ENCODE results near the gene GPR157. TPM values are rescaled to one million over a fixed set of nuclear protein-coding genes. Genes with fewer than 3 reads are reported as not detected.

Gene GPR157
- total and polyA plus RNA-seq, 2 donors (not counting 1 experiment from before 2014, with no cell fraction given): 2.0 to 21.2 TPM

- H3K79me2 ChIP-seq (ENCODE audit: control insufficient read depth, insufficient read depth, low read length): peaks cover 36% of the 10 kb centered on the region
- H3K27ac Mint-ChIP-seq: peak within 1 kb of the TSS; percentile 84
- no peaks in the 10 kb centered on the region for H4K20me1 ChIP-seq (ENCODE audit: control insufficient read depth, insufficient read depth, low read length, poor library complexity, severe bottlenecking)
- H3K4me2 ChIP-seq (replicated peaks; ENCODE audit: low read depth, low read length, poor library complexity, severe bottlenecking): peak within 1 kb of the TSS; percentile 86
- ChIA-PET POLR2A (interaction anchor here (1.1 kb wide), 1 partner anchor 12 kb away, joined by 7 read pairs; no protein-coding TSS in a partner anchor), CTCF (interaction anchor here (0.6 to 1.2 kb wide), 5 partner anchors 10 to 64 kb away, joined by 3 read pairs; partner anchors contain the start of gene GPR157)
- peaks cover 69% of the 10 kb centered on the region for H3K4me1 Mint-ChIP-seq
- H3K4me3 Mint-ChIP-seq: peak within 1 kb of the TSS; percentile 95
- DNase-seq (peak; percentile 89), ATAC-seq (ENCODE audit: low read depth) (peak; percentile 98)
- H3K4me3 ChIP-seq (ENCODE audit: control extremely low read depth in 1 of 5, extremely low read depth in 1 of 5, insufficient read depth in 1 of 5, low read depth in 2 of 5, low read length in 4 of 5): peak within 1 kb of the TSS; percentile 22 to 70 (median 65)
- H3K9me3 Mint-ChIP-seq (ENCODE audit: insufficient read depth): no peaks in the 10 kb centered on the region
- peak within 1 kb of the TSS; percentile 68 for H3K9ac ChIP-seq (ENCODE audit: low read length)
- no peaks in the 10 kb centered on the region for H3K36me3 ChIP-seq (replicated peaks in 1 of 2; ENCODE audit: control extremely low read depth in 1 of 2, control insufficient read depth in 1 of 2, extremely low read depth in 1 of 2, insufficient read depth in 2 of 2, low read length in 1 of 2)
- no peaks in the 10 kb centered on the region for H3K9me3 ChIP-seq (ENCODE audit: control extremely low read depth in 1 of 3, control insufficient read depth in 2 of 3, insufficient read depth in 1 of 3, low read length in 2 of 3)
- no peak for TF ChIP-seq EZH2 (IDR thresholded peaks at IDR 0.05; ENCODE audit: borderline replicate concordance, insufficient read depth, low read depth, low read length, poor library complexity, severe bottlenecking)
- TF ChIP-seq, protein P1, sequence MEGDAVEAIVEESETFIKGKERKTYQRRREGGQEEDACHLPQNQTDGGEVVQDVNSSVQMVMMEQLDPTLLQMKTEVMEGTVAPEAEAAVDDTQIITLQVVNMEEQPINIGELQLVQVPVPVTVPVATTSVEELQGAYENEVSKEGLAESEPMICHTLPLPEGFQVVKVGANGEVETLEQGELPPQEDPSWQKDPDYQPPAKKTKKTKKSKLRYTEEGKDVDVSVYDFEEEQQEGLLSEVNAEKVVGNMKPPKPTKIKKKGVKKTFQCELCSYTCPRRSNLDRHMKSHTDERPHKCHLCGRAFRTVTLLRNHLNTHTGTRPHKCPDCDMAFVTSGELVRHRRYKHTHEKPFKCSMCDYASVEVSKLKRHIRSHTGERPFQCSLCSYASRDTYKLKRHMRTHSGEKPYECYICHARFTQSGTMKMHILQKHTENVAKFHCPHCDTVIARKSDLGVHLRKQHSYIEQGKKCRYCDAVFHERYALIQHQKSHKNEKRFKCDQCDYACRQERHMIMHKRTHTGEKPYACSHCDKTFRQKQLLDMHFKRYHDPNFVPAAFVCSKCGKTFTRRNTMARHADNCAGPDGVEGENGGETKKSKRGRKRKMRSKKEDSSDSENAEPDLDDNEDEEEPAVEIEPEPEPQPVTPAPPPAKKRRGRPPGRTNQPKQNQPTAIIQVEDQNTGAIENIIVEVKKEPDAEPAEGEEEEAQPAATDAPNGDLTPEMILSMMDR (IDR thresholded peaks at IDR 0.05): no peak
- no peaks in the 10 kb centered on the region for H3K27me3 ChIP-seq (replicated peaks in 1 of 4; ENCODE audit: control extremely low read depth in 1 of 4, control insufficient read depth in 3 of 4, insufficient read depth in 4 of 4, low read length in 3 of 4)
- H3K4me1 ChIP-seq (ENCODE audit: control insufficient read depth in 2 of 2, insufficient read depth in 2 of 2, low read length in 2 of 2): peaks cover 49 to 58% of the 10 kb centered on the region in 2 donors
- WGBS (ENCODE audit: insufficient coverage): 0% methylated on average over 1 of the region's 8 CpGs
- peak within 1 kb of the TSS; percentile 48 for H2AFZ ChIP-seq (ENCODE audit: insufficient read depth, low read depth, low read length, poor library complexity, severe bottlenecking)
- H3K27ac ChIP-seq (ENCODE audit: low read length in 2 of 2): peak within 1 kb of the TSS; percentile 71 to 78
- H3K27me3 Mint-ChIP-seq: no peaks in the 10 kb centered on the region
- intact Hi-C loops (cut with micrococcal nuclease): loop anchor here (1.0 to 2.0 kb wide), 4 partner anchors 11 to 59 kb away; partner anchors contain the start of gene GPR157
These were observed 59.4 kb downstream of the GPR157 start, which contains the start of gene SLC2A5 for GRCh38 chr1:9069326-9070100. Gene SLC2A5, minus strand, starts transcription at chr1:9069635. Its CDS starts 99 bp downstream, at chr1:9069536.

DNA sequence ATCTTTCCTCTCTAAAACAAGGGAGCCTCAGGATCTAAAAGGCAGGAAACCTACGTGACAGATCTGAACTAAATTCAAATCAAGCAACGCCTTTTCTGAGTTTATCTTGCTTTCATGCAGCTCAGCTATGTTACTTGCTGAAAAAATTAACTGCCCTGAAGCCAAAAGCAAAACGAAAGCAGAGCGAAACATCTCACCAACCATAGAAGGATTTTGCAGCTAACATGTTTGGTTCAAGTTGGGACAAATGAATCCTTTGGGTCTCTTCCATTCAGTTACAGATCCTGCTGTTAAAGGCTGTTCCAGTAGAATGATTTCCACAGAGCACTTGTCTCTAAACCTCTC, 59.9 kb downstream of the GPR157 start:
- H2AFZ ChIP-seq (ENCODE audit: insufficient read depth, low read depth, low read length, poor library complexity, severe bottlenecking): peak overlapping the region; percentile 48
- intact Hi-C loops (cut with micrococcal nuclease): loop anchor here (1.0 to 2.0 kb wide), 4 partner anchors 11 to 60 kb away; partner anchors contain the start of gene GPR157
- H3K27ac ChIP-seq (ENCODE audit: low read length in 2 of 2): peak overlapping the region; percentile 62 to 69
- ATAC-seq (ENCODE audit: low read depth) (no peak), DNase-seq (peak; percentile 27)
- TF ChIP-seq EZH2 (IDR thresholded peaks at IDR 0.05; ENCODE audit: borderline replicate concordance, insufficient read depth, low read depth, low read length, poor library complexity, severe bottlenecking): no peak
- TF ChIP-seq, protein P1 (IDR thresholded peaks at IDR 0.05): no peak
- H3K4me3 ChIP-seq (ENCODE audit: control extremely low read depth in 1 of 5, extremely low read depth in 1 of 5, insufficient read depth in 1 of 5, low read depth in 2 of 5, low read length in 4 of 5): peak overlapping the region; percentile 22 to 70 (median 65)
- H3K9me3 ChIP-seq (ENCODE audit: control extremely low read depth in 1 of 3, control insufficient read depth in 2 of 3, insufficient read depth in 1 of 3, low read length in 2 of 3): no peaks in the 10 kb centered on the region
- Mint-ChIP-seq H3K9me3 (ENCODE audit: insufficient read depth) (no peaks in the 10 kb centered on the region), H3K27ac (peak overlapping the region; percentile 84), H3K27me3 (no peaks in the 10 kb centered on the region), H3K4me1 (peaks cover 69% of the 10 kb centered on the region), H3K4me3 (peak overlapping the region; percentile 95)
- peaks cover 42% of the 10 kb centered on the region for H3K79me2 ChIP-seq (ENCODE audit: control insufficient read depth, insufficient read depth, low read length)
- H4K20me1 ChIP-seq (ENCODE audit: control insufficient read depth, insufficient read depth, low read length, poor library complexity, severe bottlenecking): no peaks in the 10 kb centered on the region
- H3K27me3 ChIP-seq (replicated peaks in 1 of 4; ENCODE audit: control extremely low read depth in 1 of 4, control insufficient read depth in 3 of 4, insufficient read depth in 4 of 4, low read length in 3 of 4): no peaks in the 10 kb centered on the region
- H3K9ac ChIP-seq (ENCODE audit: low read length): peak overlapping the region; percentile 68
- 3% methylated on average over 3 of the region's 4 CpGs for WGBS (ENCODE audit: insufficient coverage)
- H3K4me1 ChIP-seq (ENCODE audit: control insufficient read depth in 2 of 2, insufficient read depth in 2 of 2, low read length in 2 of 2): peaks cover 49 to 58% of the 10 kb centered on the region in 2 donors
- POLR2A ChIA-PET: no interaction called here
- CTCF ChIA-PET: interaction anchor here (0.6 to 1.0 kb wide), 3 partner anchors 31 to 64 kb away, joined by 3 to 4 read pairs (median 3); no protein-coding TSS in a partner anchor
- H3K36me3 ChIP-seq (replicated peaks in 1 of 2; ENCODE audit: control extremely low read depth in 1 of 2, control insufficient read depth in 1 of 2, extremely low read depth in 1 of 2, insufficient read depth in 2 of 2, low read length in 1 of 2): no peaks in the 10 kb centered on the region
- H3K4me2 ChIP-seq (replicated peaks; ENCODE audit: low read depth, low read length, poor library complexity, severe bottlenecking): peak overlapping the region; percentile 86

All from B cell (primary cell).